ENCODE results near the gene DCAF4L1.

GRCh38 chr4:41934514-41934900 lies 47.0 kb upstream of the DCAF4L1 start:
- TF ChIP-seq SUZ12 (IDR thresholded peaks at IDR 0.05; ENCODE audit: extremely low read depth, insufficient read depth, insufficient read length) (no peak), YY1 (IDR thresholded peaks at IDR 0.05; ENCODE audit: insufficient read depth, insufficient read length) (no peak), ZNF274 (IDR thresholded peaks at IDR 0.05; ENCODE audit: low read depth, low read length) (no peak)
